IPS-NIHi11 (cell line): ENCODE data around the gene LDB3.
"Not testable (repeated sequence)": the region's sequence is repeated elsewhere in the genome, so short reads cannot be mapped to it uniquely, and the experiment has no call there.

Experiments used
- DNase-seq: peaks from one replicate; pipeline ENCODE4 v3.0.0; 2012; ENCODE audit warnings: mixed read lengths, low spot score

LDB3 gene

DNA sequence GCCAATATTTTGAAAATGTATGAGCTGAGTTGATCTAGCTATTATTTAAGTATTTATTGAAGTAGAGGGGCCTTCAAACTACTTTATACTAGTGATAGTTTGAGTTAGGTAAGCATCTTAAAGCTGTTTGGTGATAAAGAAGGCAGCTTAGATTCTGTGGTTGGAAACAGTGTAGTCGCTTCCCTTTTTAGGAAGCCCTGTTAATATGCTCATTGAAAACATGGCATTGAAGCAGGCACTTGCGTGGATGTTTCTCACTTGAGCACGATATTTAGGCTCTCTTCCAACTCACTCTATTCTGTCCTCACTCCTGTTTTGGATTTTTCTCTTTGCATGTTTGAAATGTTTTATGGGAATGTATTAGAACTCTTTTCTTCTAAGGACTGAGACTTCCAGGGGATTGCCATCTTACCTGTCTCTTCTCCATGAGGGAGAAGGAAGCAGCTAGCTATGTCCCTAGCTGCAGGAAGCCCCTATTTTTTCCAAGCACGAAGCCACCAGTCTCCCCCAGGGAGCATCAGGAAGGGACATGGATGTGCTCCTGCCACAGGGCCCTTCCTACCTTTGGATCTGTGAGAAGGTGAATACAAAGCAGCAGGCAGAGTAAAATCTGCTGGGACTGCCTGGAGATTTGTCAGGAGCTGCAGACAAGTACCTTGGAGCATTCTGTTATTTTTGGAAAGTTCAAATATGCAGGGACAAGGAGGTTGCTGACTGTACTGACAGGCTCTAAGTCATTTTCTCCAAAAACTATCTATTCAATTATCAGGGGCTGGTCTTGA is 66.1 kb downstream of the LDB3 start:
- DNase-seq: no peak

DNA sequence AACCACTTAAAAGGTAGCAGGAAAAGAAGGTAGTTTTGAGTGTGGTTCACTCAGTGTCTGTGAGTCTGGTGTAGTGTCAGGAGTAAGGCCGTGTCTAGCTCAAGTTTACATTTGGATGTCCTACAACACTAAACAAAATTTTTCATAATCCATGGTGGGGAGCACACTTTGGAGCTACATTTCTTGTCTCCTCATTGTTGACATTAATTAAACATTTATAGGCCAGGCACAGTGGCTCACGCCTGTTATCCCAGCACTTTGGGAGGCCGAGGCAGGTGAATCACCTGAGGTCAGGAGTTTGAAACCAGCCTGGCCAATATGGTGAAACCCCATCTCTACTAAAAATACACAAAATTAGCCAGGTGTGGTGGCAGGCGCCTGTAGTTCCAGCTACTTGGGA is 67.0 kb downstream of the LDB3 start:
- not testable (repeated sequence) for DNase-seq

DNA sequence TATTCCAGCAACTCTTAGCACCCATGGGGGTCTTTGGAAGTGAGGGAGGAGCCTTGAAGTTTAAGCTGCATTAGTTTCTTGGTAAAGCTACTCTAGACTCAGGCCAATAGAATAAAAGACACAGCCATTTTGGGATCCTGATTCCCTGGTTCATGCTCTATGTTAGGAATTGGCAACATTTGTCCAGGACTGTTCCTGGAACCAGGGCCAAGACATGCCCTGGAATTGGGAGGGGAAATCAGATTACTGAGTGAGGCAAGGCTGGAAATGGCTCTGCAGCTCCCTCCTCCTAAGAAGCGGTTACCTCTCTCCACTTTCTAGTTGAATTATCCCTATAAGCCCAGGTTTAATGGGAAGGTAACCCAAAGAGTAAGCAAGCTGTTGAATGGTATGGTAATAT is 73.9 kb downstream of the LDB3 start:
- DNase-seq: no peak

DNA sequence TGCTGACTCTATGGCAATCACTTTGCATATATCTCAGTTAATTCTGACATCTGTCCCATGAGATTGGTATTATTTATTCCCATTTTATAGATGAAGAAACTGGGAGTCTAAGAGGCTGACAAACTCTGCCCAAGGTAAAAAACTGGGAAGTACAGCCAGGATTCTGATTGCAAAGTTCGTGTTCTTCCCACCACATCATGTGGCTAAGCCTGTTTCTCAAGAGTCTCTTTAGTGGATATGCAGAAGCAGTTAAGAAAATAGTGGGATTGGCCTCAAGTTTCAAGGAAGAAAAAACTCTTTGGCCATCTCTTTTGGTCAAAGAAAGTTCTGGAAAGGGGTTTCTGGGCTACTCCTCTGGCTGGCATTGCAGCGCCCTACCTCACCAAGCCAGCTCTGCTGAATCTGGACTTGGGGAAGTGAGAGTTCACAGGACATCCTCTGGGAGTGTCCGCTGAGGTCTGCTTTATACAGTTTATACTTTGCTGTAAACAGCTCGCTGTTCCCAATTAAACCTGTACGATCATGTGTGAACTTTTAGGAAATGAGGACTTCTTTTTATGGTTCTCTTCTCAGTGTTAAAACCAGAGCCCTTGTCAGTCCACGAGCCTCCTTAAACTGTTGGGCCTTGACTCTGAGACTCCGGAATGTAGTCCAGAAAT is 75.9 kb downstream of the LDB3 start:
- DNase-seq: no peak

DNA sequence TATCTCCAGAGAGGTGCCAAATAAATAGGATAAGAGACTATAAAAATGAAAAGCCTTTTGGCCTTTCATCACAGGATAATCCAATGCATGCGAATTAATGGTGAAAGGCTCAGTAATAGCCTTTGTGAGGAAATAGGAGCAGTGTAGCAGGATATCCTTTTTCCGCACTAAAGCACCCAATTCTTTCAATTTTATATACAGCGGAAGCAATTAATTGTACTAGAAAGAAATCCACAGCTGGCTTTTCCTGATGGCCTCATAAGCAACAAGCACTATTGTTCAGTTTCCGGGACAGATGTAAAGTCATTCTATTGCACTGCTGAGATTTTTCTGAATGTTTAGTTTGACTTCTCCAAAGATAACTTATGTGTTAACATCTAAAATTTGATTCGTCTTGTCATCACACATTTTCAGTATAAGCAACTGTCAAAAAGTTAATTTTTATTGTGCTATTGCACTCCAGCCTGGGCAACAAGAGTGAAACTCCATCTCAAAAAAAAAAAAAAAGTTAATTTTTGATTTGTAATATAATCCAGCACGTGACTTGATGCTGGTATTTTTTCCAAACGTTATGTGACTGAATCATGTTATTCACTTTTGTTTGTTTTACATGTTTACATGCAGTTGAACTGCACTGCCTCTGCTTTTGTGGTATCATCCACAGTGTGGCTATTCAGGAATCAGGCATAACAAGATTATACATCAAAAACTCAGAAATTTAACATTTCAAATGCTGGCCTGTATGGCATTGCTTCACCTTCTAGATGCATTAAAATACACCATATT is 79.7 kb downstream of the LDB3 start:
- no peak for DNase-seq

DNA sequence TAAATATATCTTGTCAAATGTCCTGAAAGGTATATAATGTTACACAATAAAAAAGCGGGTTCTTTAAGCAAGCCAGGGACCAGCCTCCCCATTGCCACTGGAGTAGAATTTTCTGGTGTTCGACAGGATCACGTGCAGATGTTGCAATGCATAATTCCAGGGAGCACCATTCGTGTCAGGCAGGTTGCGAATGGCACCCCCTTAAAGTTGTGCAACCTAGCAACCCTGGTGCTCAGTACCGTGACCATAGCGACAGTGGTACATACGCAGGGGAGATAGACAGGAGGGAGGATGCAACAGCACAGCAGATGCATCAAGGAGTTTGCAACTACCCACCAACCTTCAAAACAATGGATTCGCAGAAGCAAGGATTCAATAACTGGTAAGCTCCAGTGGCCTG is 81.5 kb downstream of the LDB3 start:
- no peak for DNase-seq

DNA sequence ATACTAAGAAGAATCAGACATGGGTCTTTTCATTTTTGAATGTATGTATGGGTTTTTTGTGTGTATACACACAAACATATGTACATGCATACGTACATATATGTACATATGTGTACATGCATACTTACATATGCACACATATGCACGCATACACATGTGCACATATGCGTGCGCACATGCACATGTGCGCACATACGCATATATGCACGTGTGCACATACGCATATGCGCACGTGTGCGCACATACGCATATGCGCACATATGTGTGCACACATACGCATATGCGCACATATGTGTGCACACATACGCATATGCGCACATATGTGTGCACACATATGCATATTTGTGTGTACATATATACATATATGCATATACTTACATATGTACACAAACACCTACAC is 83.2 kb downstream of the LDB3 start:
- no peak for DNase-seq

DNA sequence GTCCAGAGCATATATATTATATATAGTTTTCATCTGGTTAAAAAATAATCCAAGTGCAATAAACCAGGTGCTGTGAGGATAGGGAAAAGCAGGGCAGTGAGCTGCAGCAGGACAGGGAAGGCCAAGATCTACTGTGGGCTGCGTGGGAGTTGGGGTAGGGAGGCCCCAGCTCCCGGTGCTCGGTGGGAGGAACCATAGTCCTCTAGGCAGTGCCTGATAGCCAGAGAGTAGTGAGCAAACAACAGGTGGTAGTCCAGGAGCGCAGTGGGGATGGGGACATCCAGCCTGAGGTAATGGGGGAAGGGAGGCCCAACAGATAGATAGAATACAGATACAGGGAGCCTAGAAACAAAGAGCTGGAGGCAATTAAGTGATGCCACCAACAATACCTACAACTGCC is 84.0 kb downstream of the LDB3 start:
- DNase-seq: no peak

DNA sequence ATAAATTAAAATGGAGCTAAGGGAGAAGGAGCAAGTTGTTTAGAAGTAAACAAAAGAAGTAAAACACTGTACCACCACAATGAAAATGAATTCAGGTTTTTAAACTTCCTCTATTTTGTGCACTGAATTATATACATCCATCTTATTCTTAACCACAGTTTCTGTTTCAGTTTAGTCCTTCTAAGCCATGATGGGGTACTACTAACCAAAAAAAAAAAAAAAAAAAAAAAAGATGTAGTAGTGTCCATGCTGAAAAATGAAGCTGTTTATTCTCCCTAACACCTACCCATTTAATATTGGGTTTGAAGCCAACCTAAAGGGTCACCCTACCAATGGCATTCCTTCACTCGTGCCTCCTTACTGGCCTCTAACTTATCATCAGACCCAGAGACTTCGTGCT is 84.7 kb downstream of the LDB3 start:
- DNase-seq: no peak

DNA sequence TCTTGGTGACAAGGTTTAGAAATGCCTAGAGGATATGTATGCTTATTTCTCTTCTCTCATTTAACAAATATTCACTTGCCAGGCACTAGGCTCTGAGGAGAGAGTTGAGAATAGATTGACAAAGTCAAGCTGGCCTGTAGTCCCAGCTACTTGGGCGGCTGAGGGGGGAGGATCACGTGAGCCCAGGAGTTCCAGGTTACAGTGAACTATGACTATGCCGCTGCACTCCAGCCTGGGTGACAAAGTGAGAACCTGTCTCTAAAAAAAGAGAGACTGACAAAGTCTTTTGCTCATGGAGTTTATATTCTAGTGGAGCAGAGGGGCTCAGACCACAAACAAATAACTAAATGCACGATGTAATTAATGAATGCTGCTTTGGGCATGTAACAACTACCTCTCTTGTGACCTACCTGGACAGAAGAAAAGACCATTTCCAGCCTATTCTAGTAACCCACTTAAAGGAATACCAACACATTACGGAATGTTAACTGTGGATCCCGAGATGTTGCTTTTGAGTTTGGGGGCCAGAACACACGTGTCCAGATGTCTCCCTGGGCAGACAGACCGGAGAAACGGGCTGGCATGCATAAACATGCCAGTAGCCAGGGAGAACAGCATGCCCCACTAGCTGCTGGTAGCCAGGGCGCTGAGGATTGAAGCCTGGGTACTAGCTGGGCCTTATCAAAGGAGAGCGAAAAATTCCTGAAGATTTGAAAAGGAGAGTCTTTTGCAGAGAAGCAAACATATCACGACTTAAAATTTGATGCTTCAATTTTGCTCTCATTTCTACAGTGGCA is 85.5 kb downstream of the LDB3 start:
- no peak for DNase-seq

DNA sequence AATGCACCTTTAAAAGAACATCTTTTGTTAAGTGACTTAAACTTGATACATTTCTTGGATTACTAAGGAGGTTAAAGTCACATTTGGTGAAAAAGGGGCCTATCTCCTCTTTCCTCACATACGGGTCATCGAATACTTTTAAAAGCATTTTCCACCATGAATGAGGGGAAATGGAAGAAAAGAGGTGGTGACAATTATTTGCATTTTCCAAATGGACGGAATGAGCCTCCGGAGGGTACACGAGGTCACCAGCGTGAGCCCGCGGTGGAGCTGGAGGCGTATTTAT is 87.1 kb downstream of the LDB3 start:
- DNase-seq: no peak

DNA sequence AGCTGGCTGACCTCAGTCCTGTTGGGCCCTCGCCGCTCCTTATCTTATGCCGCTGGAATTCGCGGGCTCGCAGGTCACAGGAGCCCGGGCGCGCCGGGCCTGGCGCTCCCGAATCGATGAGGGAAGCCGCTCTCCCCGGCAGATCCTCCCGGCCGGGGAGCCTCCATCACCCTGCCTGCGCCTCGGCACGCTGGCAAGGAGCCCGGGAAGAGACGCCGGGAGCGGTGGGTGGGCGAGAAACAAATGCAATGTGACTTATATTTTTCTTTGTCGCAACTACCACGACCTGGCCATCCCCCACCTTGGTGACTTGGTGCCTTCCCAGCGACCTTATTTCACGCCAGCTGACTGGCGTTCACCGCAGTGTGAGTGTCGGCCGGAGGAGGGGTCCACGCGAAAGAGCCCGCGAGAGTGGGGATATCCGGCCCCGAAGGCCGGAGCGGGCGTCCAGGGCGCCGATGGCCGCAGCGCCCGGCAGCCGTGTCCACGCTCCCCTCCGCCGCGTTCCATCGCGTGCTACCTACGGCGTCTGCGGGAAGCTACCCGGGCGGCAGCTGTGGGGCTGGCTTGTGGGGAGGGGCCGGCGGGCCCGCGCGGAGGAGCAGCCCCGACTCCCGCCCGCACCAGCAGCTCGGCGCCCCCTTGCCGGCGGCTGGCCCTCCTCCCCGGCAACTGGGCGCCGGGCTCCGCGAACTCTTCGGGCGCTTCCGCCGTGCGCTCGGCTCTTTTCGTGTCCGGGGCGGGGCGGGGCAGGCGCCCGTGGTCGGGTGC is 87.6 kb downstream of the LDB3 start:
- peak; percentile 96 for DNase-seq

DNA sequence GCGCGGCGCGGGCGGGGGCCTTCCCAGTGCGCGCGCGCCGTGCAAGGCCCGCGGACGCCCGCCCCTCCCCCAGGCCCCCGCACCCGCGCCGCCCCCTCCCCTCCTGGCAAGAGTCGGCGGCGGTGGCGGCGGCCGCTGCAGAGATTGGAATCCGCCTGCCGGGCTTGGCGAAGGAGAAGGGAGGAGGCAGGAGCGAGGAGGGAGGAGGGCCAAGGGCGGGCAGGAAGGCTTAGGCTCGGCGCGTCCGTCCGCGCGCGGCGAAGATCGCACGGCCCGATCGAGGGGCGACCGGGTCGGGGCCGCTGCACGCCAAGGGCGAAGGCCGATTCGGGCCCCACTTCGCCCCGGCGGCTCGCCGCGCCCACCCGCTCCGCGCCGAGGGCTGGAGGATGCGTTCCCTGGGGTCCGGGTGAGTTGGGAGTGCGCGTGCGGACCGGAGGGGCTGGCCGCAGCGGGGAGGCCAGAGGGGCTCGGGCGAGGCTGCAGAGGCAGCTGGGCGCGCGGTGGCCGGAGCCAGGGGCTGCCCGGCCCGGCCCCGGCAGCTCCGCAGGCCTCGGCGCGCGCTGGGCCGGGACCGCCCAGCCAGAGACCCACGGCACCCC is 88.3 kb downstream of the LDB3 start, which contains the start of gene BMPR1A:
Gene BMPR1A, plus strand, starts transcription at position 109 of the 602 bp plus-strand sequence. CDS start 119,400 bp downstream, outside the sequence.
- peak; percentile 61 for DNase-seq

DNA sequence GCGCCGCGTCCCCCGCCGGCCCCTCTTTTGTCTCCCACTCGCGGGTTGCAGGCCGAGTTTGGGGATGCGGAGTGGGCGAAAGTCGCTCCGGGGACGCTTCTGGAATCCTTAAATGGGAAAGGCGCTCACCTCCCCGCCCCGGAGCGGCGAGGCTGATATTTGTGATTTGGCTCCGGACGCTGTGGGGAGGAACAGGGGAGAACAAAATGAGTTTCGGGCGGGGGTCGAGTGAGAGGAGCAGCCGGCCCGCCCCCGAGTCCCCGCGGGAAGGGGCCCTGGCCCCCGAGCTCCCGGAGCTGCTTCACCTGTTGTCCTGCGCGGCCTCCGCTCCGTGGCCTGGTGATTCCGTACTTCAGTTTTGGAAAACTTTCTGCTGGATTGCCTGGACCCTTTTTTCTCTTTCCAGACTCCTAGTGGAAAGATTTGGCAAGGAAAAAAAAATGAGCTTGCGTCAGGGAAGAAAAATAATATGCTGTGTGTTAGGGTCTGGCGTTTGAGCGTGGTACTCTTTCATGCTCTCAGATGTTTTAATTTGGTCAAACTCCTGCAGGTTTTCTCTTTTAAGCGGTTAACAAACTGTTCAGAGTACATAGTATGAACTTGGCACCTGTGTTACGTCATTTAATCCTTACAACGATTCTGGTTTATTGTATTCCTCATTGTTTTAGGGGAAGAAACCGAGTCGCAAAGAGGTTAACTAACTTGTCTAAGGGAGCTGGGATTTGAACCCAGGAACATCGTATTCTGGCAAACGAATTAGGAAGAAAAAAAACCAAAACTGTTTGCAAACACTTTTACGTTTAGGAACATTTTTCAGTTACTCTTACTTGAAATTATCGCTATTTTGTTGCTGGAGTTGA is 89.0 kb downstream of the LDB3 start:
- no peak for DNase-seq

DNA sequence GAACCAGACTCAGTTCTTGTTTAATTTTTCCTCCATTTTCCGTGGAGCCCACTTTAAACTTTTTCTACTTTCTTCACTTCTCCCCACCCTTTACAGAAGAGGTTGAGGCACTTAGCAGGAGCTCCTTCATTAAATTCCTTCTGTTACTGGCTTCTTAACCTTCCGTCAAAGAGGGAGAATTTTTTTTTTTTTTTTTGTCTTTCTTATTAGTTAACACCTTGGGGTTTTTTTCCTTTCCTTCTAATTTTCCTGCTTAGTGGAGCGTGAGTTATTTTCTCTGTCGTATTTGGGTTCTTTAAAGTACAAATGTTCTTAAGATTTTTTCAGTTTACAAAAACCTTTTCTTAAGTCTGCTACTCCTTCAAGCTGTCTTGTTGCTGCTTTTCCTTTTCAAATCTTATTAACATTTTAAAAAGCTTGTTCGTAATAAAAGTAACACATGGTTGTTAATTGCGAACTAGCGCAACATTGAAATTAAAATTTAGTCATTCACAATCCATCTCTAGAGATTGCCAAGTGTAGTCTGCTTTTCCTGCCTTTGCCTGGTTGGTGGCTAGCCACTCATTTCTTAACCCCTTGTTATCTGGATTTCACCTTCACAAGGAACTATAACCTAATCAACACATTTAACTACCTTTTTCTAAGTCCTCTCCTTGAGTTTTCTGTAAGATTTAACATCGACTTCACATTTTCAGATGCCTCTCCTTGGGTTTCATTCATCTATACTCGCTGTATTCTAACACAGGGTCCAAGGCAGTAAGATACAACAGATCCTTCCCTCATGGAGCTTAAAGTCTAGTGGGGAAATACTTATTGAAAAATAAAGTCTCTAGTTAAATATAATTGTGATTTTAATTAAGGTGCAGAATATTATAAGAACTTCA is 90.1 kb downstream of the LDB3 start:
- peak; percentile 42 for DNase-seq

DNA sequence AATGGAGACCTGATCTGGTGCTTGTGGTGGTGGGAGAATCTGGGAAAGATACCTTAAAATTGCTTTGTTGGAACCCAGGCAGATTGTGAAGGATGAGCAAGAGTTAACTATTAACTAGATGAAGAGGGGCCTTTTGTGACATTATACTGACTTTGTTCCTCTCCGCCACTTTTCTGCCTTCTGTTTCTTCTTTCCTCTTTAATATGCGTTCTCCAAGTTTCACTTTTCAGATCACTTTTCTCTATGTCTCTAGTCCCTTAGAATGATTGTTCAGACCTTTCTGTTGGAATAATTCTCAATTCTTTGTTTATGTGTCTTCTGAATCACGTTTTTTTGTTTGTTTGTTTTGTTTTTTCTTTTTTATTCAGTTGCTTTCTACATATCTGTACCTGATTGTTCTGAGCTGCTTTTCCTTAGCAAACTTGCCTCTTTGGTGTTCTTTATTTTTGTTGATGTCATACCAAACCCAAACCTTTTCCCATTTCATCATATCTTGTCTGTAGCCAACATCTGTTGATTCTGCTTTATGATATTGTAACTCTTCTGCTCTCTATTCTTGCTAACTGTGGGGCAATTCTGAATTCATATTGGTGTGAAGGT is 90.9 kb downstream of the LDB3 start:
- no peak for DNase-seq

DNA sequence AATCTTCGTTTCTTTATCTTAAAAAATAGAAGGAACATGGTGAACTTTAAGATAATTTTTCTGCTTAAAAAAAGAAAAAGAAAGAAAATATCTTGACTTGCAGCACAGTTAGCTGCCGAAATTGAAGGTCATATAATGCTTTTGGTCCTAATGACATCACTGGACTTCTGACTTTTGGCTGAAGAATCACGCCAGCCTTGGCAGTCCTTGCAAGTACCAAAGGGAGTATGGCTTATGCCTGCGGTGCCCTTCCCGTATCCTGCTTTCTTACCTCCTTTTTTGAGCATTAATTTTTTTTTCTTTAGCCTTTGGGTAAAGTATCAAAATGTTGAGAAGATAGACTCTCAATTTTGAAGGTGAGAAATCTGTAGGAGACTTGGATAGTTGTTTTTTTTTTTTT is 95.1 kb downstream of the LDB3 start:
- no peak for DNase-seq

DNA sequence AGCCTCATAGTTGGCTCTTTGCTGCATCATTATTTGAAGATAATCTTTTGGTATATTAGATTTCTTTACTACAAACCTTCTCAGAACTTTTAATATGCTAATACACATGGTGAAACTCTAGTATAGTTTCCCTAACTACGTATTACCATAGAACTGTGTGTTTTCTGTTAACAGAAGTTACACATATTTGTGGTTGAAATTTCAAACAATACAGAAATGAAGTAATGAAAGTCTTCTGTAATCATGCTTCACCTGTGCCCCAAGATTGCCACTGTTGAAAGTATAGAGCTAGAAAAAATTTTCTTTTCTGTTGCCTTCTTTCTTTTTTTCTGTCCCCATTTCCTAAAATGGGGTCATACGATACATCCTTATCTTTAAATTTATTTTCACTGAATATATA is 97.2 kb downstream of the LDB3 start:
- no peak for DNase-seq
